Measurements from ENCODE around the gene PCMT1. TPM values are rescaled to one million over a fixed set of nuclear protein-coding genes. Genes with fewer than 3 reads are reported as not detected.

Gene PCMT1
- total and polyA plus RNA-seq, 2 experiments from 2014 or later, result 110 to 126 TPM

DNA sequence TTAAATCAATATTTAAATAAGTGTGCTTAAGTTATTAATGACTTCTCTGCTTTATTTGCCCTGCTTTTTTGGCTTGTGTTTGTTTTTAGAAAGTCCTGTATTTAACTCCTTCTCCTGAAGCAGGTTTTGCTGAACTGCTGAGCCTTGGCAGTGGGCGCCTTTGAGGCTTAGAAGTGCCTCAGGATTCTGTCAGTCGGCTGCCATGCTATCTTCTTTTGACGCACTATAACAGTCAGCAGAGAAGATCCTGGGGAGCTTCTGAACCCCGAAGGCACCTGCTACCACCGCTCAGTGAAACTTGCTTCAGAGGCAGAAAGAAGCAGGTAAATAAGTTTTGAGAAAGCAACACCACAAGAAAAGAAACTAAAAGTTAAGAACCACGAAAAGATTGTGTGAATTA lies 22.4 kb downstream of the PCMT1 start:
- Histone ChIP-seq H4K20me1 (ENCODE audit: insufficient read depth, poor library complexity, severe bottlenecking) (no peaks in the 10 kb centered on the region), H3K9me3 (ENCODE audit: low read depth) (no peaks in the 10 kb centered on the region), H3K4me1 (ENCODE audit: insufficient read depth) (no peaks in the 10 kb centered on the region), H3K9me2 (replicated peaks; ENCODE audit: insufficient read depth) (no peaks in the 10 kb centered on the region), H3K4me2 (no peak overlapping the region), H3K4me3 (no peak overlapping the region), H3K27ac (no peak overlapping the region), H3K36me3 (replicated peaks; ENCODE audit: insufficient read depth, low read depth) (no peaks in the 10 kb centered on the region), H3K79me2 (peaks cover 32% of the 10 kb centered on the region), H2AFZ (no peak overlapping the region), H3K27me3 (no peaks in the 10 kb centered on the region)
- DNase-seq (ENCODE audit: low spot score), result no peak
- 91% methylated on average over 6 of the region's 6 CpGs for WGBS (ENCODE audit: low lambda C conversion rate, missing lambda C conversion rate)
- TF ChIP-seq, protein P1, sequence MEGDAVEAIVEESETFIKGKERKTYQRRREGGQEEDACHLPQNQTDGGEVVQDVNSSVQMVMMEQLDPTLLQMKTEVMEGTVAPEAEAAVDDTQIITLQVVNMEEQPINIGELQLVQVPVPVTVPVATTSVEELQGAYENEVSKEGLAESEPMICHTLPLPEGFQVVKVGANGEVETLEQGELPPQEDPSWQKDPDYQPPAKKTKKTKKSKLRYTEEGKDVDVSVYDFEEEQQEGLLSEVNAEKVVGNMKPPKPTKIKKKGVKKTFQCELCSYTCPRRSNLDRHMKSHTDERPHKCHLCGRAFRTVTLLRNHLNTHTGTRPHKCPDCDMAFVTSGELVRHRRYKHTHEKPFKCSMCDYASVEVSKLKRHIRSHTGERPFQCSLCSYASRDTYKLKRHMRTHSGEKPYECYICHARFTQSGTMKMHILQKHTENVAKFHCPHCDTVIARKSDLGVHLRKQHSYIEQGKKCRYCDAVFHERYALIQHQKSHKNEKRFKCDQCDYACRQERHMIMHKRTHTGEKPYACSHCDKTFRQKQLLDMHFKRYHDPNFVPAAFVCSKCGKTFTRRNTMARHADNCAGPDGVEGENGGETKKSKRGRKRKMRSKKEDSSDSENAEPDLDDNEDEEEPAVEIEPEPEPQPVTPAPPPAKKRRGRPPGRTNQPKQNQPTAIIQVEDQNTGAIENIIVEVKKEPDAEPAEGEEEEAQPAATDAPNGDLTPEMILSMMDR (IDR thresholded peaks at IDR 0.05; ENCODE audit: poor library complexity), result no peak
- TF ChIP-seq EZH2 (IDR thresholded peaks at IDR 0.05; ENCODE audit: borderline replicate concordance), result no peak
- no peak for TF ChIP-seq EZH2phosphoT487 (IDR thresholded peaks at IDR 0.05; ENCODE audit: low read depth, severe bottlenecking, unreplicated experiment)

DNA sequence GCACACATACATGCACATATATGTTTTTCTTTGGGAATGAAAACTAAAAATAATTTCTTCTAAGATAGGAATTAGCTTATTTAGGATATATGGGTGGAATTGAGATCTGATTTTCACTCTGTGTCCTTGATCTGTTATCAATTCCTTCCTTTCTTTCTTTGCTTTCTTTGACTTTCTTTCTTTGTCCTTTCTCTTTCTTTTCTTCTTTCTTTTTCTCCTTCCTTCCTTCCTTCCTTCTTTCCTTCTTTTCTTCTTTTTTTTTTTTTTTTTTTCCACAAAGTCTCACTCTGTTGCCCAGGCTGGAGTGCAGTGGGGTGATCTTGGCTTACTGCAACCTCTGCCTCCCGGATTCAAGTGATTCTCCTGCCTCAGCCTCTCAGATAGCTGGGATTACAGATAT lies 28.1 kb downstream of the PCMT1 start:
- 100% methylated on average over 1 of the region's 1 CpG for WGBS (ENCODE audit: low lambda C conversion rate, missing lambda C conversion rate)
- no peak overlapping the region for H2AFZ ChIP-seq

DNA sequence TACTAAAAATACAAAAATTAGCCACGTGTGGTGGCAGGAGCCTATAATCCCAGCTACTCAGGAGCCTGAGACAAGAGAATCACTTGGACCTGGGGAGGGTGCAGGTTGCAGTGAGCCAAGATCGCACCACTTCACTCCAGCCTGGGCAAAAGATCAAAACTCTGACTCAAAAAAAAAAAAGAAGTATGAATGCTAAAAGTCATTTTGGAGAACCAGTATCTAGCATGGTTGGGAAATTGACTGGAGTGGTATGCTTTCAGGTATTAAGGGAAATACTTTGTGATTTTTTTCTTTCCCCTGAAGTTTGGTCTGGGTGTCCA lies 30.1 kb downstream of the PCMT1 start:
- TF ChIP-seq EZH2phosphoT487 (IDR thresholded peaks at IDR 0.05; ENCODE audit: low read depth, severe bottlenecking, unreplicated experiment), result no peak
- Histone ChIP-seq H3K4me2 (peak overlapping the region; percentile 64), H4K20me1 (ENCODE audit: insufficient read depth, poor library complexity, severe bottlenecking) (no peaks in the 10 kb centered on the region), H3K79me2 (peaks cover 11% of the 10 kb centered on the region), H3K27ac (peak overlapping the region; percentile 74), H3K9me3 (ENCODE audit: low read depth) (no peaks in the 10 kb centered on the region), H3K4me1 (ENCODE audit: insufficient read depth) (peaks cover 13% of the 10 kb centered on the region), H3K9me2 (replicated peaks; ENCODE audit: insufficient read depth) (no peaks in the 10 kb centered on the region), H3K27me3 (no peaks in the 10 kb centered on the region), H2AFZ (no peak overlapping the region), H3K4me3 (no peak overlapping the region), H3K36me3 (replicated peaks; ENCODE audit: insufficient read depth, low read depth) (no peaks in the 10 kb centered on the region)
- no peak for DNase-seq (ENCODE audit: low spot score)
- WGBS (ENCODE audit: low lambda C conversion rate, missing lambda C conversion rate), result 61% methylated on average over 2 of the region's 2 CpGs

More for the DNA sequence above, 28.1 kb downstream of the PCMT1 start:
- no peaks in the 10 kb centered on the region for H4K20me1 ChIP-seq (ENCODE audit: insufficient read depth, poor library complexity, severe bottlenecking)
- H3K9me3 ChIP-seq (ENCODE audit: low read depth), result no peaks in the 10 kb centered on the region
- H3K27ac ChIP-seq, result no peak overlapping the region
- H3K4me3 ChIP-seq, result no peak overlapping the region
- H3K9me2 ChIP-seq (replicated peaks; ENCODE audit: insufficient read depth), result no peaks in the 10 kb centered on the region
- DNase-seq (ENCODE audit: low spot score), result no peak
- H3K27me3 ChIP-seq, result no peaks in the 10 kb centered on the region
- no peak overlapping the region for H3K4me2 ChIP-seq
- H3K4me1 ChIP-seq (ENCODE audit: insufficient read depth), result peaks cover 13% of the 10 kb centered on the region
- H3K79me2 ChIP-seq, result peaks cover 11% of the 10 kb centered on the region
- TF ChIP-seq, protein P1 (IDR thresholded peaks at IDR 0.05; ENCODE audit: poor library complexity), result no peak
- no peak for TF ChIP-seq EZH2 (IDR thresholded peaks at IDR 0.05; ENCODE audit: borderline replicate concordance)
- TF ChIP-seq EZH2phosphoT487 (IDR thresholded peaks at IDR 0.05; ENCODE audit: low read depth, severe bottlenecking, unreplicated experiment), result no peak
- no peaks in the 10 kb centered on the region for H3K36me3 ChIP-seq (replicated peaks; ENCODE audit: insufficient read depth, low read depth)

DNA sequence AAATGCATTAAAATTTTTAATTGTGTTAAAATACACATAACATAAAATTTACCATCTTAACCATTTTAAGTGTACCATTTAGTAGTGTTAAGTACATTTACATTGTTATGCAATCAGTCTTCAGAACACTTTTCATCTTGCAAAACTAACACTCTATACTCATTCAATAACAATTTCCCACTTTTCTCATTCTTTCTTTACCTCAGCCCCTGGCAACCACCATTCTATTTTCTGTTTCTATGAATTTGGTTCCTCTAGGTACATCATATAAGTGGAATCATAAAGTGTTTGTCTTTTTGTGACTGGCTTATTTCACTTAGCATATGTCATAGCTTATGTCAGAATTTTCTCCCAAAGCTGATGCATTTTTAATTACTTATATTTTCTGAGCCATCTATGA lies 32.2 kb downstream of the PCMT1 start:
- no peaks in the 10 kb centered on the region for H4K20me1 ChIP-seq (ENCODE audit: insufficient read depth, poor library complexity, severe bottlenecking)
- peaks cover 13% of the 10 kb centered on the region for H3K4me1 ChIP-seq (ENCODE audit: insufficient read depth)
- no peak overlapping the region for H3K4me3 ChIP-seq
- no peak overlapping the region for H3K27ac ChIP-seq
- H3K4me2 ChIP-seq, result no peak overlapping the region
- no peaks in the 10 kb centered on the region for H3K9me3 ChIP-seq (ENCODE audit: low read depth)
- TF ChIP-seq EZH2 (IDR thresholded peaks at IDR 0.05; ENCODE audit: borderline replicate concordance) (no peak), EZH2phosphoT487 (IDR thresholded peaks at IDR 0.05; ENCODE audit: low read depth, severe bottlenecking, unreplicated experiment) (no peak)
- TF ChIP-seq, protein P1 (IDR thresholded peaks at IDR 0.05; ENCODE audit: poor library complexity), result no peak
- peaks cover 8% of the 10 kb centered on the region for H3K79me2 ChIP-seq
- H3K27me3 ChIP-seq, result no peaks in the 10 kb centered on the region
- H2AFZ ChIP-seq, result no peak overlapping the region
- no peaks in the 10 kb centered on the region for H3K9me2 ChIP-seq (replicated peaks; ENCODE audit: insufficient read depth)
- no peaks in the 10 kb centered on the region for H3K36me3 ChIP-seq (replicated peaks; ENCODE audit: insufficient read depth, low read depth)
- no peak for DNase-seq (ENCODE audit: low spot score)

All from hepatocyte (in vitro differentiated cells).